GM23338 (cell line): ENCODE results near the gene HMGN4. TPM values are rescaled to one million over a fixed set of nuclear protein-coding genes. Genes with fewer than 3 reads are reported as not detected.

ENCODE experiments used
- ATAC-seq: fragments of 200-7000 bp; cut with Tn5 transposase; 3 replicates; pipeline ENCODE4 v1.9.1; 2020
- DNase-seq: peaks from one replicate; pipeline ENCODE4 v3.0.0-alpha.2; 2015; ENCODE audit warnings: low spot score
- H2AFZ ChIP-seq: fragments of 200-600 bp; sonication (generic); 2 replicates; pipeline ENCODE4 v1.8.0; 2016; ENCODE audit warnings: antibody characterized with exemption, mild to moderate bottlenecking, moderate library complexity
- H3F3A ChIP-seq: fragments of 200-600 bp; sonication (generic); replicated peaks from 2 replicates; pipeline ENCODE4 v1.8.0; 2017; ENCODE audit warnings: antibody characterized with exemption, mixed run types, low read depth
- H3K27ac ChIP-seq: fragments of 200-600 bp; sonication (generic); 2 replicates; pipeline ENCODE4 v1.6.1; 2016; ENCODE audit warnings: low read depth
- H3K27me3 ChIP-seq: fragments of 200-600 bp; sonication (generic); 2 replicates; pipeline ENCODE4 v1.8.0; 2016; ENCODE audit warnings: mild to moderate bottlenecking, mixed run types, moderate library complexity; ENCODE audit not compliant: insufficient read depth
- H3K36me3 ChIP-seq: fragments of 200-600 bp; sonication (generic); 2 replicates; pipeline ENCODE4 v1.8.0; 2016; ENCODE audit warnings: mild to moderate bottlenecking; ENCODE audit not compliant: insufficient read depth
- H3K4me1 ChIP-seq: fragments of 200-600 bp; sonication (generic); 2 replicates; pipeline ENCODE4 v1.8.0; 2016; ENCODE audit warnings: mild to moderate bottlenecking, moderate library complexity; ENCODE audit not compliant: insufficient read depth
- H3K4me2 ChIP-seq: fragments of 200-600 bp; sonication (generic); 2 replicates; pipeline ENCODE4 v1.7.1; 2017; ENCODE audit warnings: mixed run types
- H3K4me3 ChIP-seq: fragments of 200-600 bp; sonication (generic); 2 replicates; pipeline ENCODE4 v1.6.1; 2016; ENCODE audit warnings: mixed run types
- H3K79me2 ChIP-seq: fragments of 200-600 bp; sonication (generic); replicated peaks from 2 replicates; pipeline ENCODE4 v1.8.0; 2017; ENCODE audit warnings: mild to moderate bottlenecking; ENCODE audit not compliant: insufficient read depth
- H3K9me2 ChIP-seq: fragments of 200-600 bp; sonication (generic); 2 replicates; pipeline ENCODE4 v1.8.0; 2017; ENCODE audit not compliant: insufficient read depth
- H4K20me1 ChIP-seq: fragments of 200-600 bp; sonication (generic); replicated peaks from 2 replicates; pipeline ENCODE4 v1.8.0; 2017; ENCODE audit warnings: mild to moderate bottlenecking; ENCODE audit not compliant: insufficient read depth
- H3K27ac Mint-ChIP-seq: 2 replicates; pipeline ENCODE4 v1.8.0; 2020; ENCODE audit warnings: inconsistent platforms, mild to moderate bottlenecking, moderate library complexity, mixed read lengths
- H3K27me3 Mint-ChIP-seq: 3 replicates; pipeline ENCODE4 v1.8.0; 2022; ENCODE audit warnings: low read depth, mild to moderate bottlenecking, moderate library complexity, mixed read lengths, inconsistent platforms; ENCODE audit not compliant: insufficient read depth, poor library complexity
- H3K36me3 Mint-ChIP-seq: 3 replicates; pipeline ENCODE4 v1.8.0; 2021; ENCODE audit warnings: low read depth, mild to moderate bottlenecking, inconsistent platforms, moderate library complexity, mixed read lengths
- H3K4me1 Mint-ChIP-seq: 3 replicates; pipeline ENCODE4 v1.8.0; 2020; ENCODE audit warnings: mild to moderate bottlenecking, inconsistent platforms, mixed read lengths
- H3K4me3 Mint-ChIP-seq: 3 replicates; pipeline ENCODE4 v1.8.0; 2021; ENCODE audit warnings: moderate library complexity, mild to moderate bottlenecking, inconsistent platforms, mixed read lengths
- H3K9me3 Mint-ChIP-seq: 3 replicates; pipeline ENCODE4 v1.8.0; 2020; ENCODE audit warnings: moderate library complexity, mild to moderate bottlenecking, inconsistent platforms, mixed read lengths
- CREB1 ChIP-seq: fragments of 250-450 bp; sonication (Bioruptor Pico); IDR thresholded peaks from 2 replicates; pipeline ENCODE4 v1.5.0; 2020; ENCODE audit warnings: low read depth, mild to moderate bottlenecking, moderate library complexity
- CTCF ChIP-seq, 2 experiments: fragments of 200-600 bp in 1 of 2; sonication (generic) in 1 of 2; conservative IDR thresholded peaks; 2 replicates each; pipeline versions ENCODE4 v1.5.1 to v1.6.1; 2016 to 2017; ENCODE audit warnings: antibody characterized with exemption in 2 of 2, low read depth in 2 of 2, mild to moderate bottlenecking in 2 of 2, moderate library complexity in 1 of 2
- ETS1 ChIP-seq: IDR thresholded peaks from 2 replicates; pipeline ENCODE4 v1.6.1; 2016; ENCODE audit warnings: antibody characterized with exemption
- EZH2 ChIP-seq: fragments of 200-600 bp; sonication (generic); IDR thresholded peaks from one replicate; pipeline ENCODE4 v1.8.0; 2017; ENCODE audit warnings: antibody characterized with exemption, mild to moderate bottlenecking, low read depth; ENCODE audit not compliant: unreplicated experiment
- EZH2phosphoT487 ChIP-seq: fragments of 200-600 bp; sonication (generic); IDR thresholded peaks from one replicate; pipeline ENCODE4 v1.8.1; 2018; ENCODE audit warnings: antibody characterized with exemption; ENCODE audit not compliant: unreplicated experiment
- JUNB ChIP-seq: IDR thresholded peaks from one replicate; pipeline ENCODE4 v1.6.1; 2016; ENCODE audit warnings: antibody characterized with exemption; ENCODE audit not compliant: unreplicated experiment
- NANOG ChIP-seq: IDR thresholded peaks from 2 replicates; pipeline ENCODE4 v1.6.1; 2016; ENCODE audit warnings: antibody characterized with exemption, borderline replicate concordance
- POLR2AphosphoS5 ChIP-seq: IDR thresholded peaks from 2 replicates; pipeline ENCODE4 v1.6.1; 2016; ENCODE audit warnings: antibody characterized with exemption, low read depth
- REST ChIP-seq: IDR thresholded peaks from one replicate; pipeline ENCODE4 v1.6.1; 2018; ENCODE audit warnings: antibody characterized with exemption; ENCODE audit not compliant: unreplicated experiment
- STAT1 ChIP-seq: IDR thresholded peaks from one replicate; pipeline ENCODE4 v1.6.1; 2016; ENCODE audit warnings: antibody characterized with exemption; ENCODE audit not compliant: unreplicated experiment
- ZNF114 ChIP-seq: fragments of 250-450 bp; sonication (Bioruptor Pico); IDR thresholded peaks from 2 replicates; pipeline ENCODE4 v1.5.0; 2020; ENCODE audit warnings: mild to moderate bottlenecking, moderate library complexity
- ZNF331 ChIP-seq: fragments of 250-450 bp; sonication (Bioruptor Pico); IDR thresholded peaks from 2 replicates; pipeline ENCODE4 v1.5.0; 2020; ENCODE audit warnings: low read depth, mild to moderate bottlenecking, moderate library complexity
- ZNF462 ChIP-seq: fragments of 250-450 bp; sonication (Bioruptor Pico); IDR thresholded peaks from 2 replicates; pipeline ENCODE4 v1.5.0; 2020; ENCODE audit warnings: mild to moderate bottlenecking, moderate library complexity
- polyA plus RNA-seq: library from polyadenylated mRNA; unstranded; fragments of >200 nt; fragmentation: Nextera tagmentation; extraction: Ambion mirVana; gene quantifications from 2 replicates; pipeline ENCODE4 v1.2.1, GENCODE V29; 2016
- total RNA-seq: library from RNA; depleted of rRNA; stranded (reverse); fragments of >200 nt; shearing (Covaris generic); gene quantifications from 2 replicates; pipeline ENCODE4 v1.2.3, GENCODE V29; 2014

Gene HMGN4
- total and polyA plus RNA-seq, 2 experiments from 2014 or later, result 35.3 to 91.4 TPM

GRCh38 chr6:26502626-26503025 is 35.5 kb upstream of the HMGN4 start:
- Histone ChIP-seq H3K27ac (no peak overlapping the region), H3K4me1 (peaks cover 4% of the 10 kb centered on the region; the same call in 1 of the 2 replicates), H3F3A (peaks cover 6% of the 10 kb centered on the region; the same call in 1 of the 2 replicates), H3K79me2 (no peaks in the 10 kb centered on the region), H3K4me2 (no peak overlapping the region), H4K20me1 (no peaks in the 10 kb centered on the region), H3K36me3 (no peaks in the 10 kb centered on the region), H3K9me2 (no peaks in the 10 kb centered on the region), H3K4me3 (no peak overlapping the region), H2AFZ (no peak overlapping the region), H3K27me3 (peaks cover 45% of the 10 kb centered on the region)
- DNase-seq (no peak), ATAC-seq (no peak)
- peaks cover 31% of the 10 kb centered on the region for H3K27me3 Mint-ChIP-seq
- no peaks in the 10 kb centered on the region; the same call in 2 of the 3 replicates for H3K9me3 Mint-ChIP-seq
- H3K27ac Mint-ChIP-seq, result no peak overlapping the region
- H3K4me3 Mint-ChIP-seq, result no peak overlapping the region
- H3K4me1 Mint-ChIP-seq, result peaks cover 12% of the 10 kb centered on the region
- TF ChIP-seq EZH2phosphoT487 (no peak), CREB1 (CRISPR knock-in tag) (no peak), CTCF (conservative IDR thresholded peaks at IDR 0.05; ENCODE audit: low read depth in 2 of 2) (no peak), POLR2AphosphoS5 (no peak), ETS1 (no peak), ZNF331 (no peak), REST (no peak), EZH2 (no peak), STAT1 (no peak), NANOG (no peak), ZNF114 (CRISPR knock-in tag) (no peak), ZNF462 (CRISPR knock-in tag) (no peak), JUNB (no peak)
- H3K36me3 Mint-ChIP-seq, result no peaks in the 10 kb centered on the region
